WERI-Rb-1 (cell line): Measurements from ENCODE around the gene SPATA16.

ENCODE experiments used
- DNase-seq: peaks from one replicate; pipeline ENCODE4 v3.0.0-alpha.2; 2020
- H3K27ac ChIP-seq: fragments of 250-450 bp; sonication (Bioruptor Pico); 2 replicates; pipeline ENCODE4 v1.5.1; 2020; ENCODE audit warnings: mild to moderate bottlenecking, moderate library complexity
- H3K27me3 ChIP-seq: fragments of 250-450 bp; sonication (Bioruptor Pico); 2 replicates; pipeline ENCODE4 v1.5.1; 2021; ENCODE audit warnings: mild to moderate bottlenecking, low read depth, moderate library complexity; ENCODE audit not compliant: insufficient read depth, severe bottlenecking
- H3K36me3 ChIP-seq: fragments of 250-450 bp; sonication (Bioruptor Pico); 2 replicates; pipeline ENCODE4 v1.5.1; 2020; ENCODE audit warnings: mild to moderate bottlenecking, moderate library complexity
- H3K4me3 ChIP-seq: 2 replicates; pipeline ENCODE4 v1.5.1; 2011; ENCODE audit warnings: low read depth, mild to moderate bottlenecking, control low read depth, low read length
- H3K9me3 ChIP-seq: fragments of 250-450 bp; sonication (Bioruptor Pico); 2 replicates; pipeline ENCODE4 v1.5.1; 2021; ENCODE audit warnings: mild to moderate bottlenecking, moderate library complexity; ENCODE audit not compliant: severe bottlenecking
- TF ChIP-seq, protein P1 (sequence below): IDR thresholded peaks from 2 replicates; pipeline ENCODE4 v1.5.1; 2011; ENCODE audit warnings: low read depth, mild to moderate bottlenecking, control low read depth, inconsistent platforms, low read length

Gene SPATA16

DNA sequence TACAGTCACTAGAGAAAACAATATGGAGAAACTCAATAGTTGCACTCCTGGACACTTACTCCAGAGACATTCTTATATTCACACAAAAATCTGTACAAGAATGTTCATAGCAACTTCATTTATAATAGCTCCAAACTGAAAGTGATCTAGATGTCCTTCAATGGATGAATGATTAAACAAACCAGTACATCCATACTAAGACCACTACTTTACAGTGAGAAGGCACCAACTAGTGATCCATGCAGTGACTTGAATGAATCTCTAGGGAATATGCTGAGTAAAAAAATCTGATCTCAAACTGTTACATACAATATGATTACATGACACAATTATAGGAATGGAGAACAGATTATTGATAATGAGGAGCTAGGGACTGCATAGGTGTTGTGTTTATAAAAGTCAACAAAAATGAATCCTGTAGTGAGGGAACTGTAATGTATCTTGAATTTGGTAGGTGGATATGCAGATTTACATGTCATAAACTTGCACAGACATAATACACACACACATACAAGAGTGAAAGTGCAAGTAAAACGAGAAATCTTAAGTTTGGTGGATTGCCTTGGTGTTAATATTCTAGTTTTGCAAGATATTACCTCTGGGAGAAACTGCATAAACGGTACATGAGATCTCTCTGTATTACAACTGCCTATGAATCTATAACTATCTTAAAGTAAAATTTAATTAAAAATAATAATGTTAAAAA is 85.7 kb downstream of the SPATA16 start:
- Histone ChIP-seq H3K9me3 (no peaks in the 10 kb centered on the region), H3K27ac (no peak overlapping the region), H3K4me3 (no peak overlapping the region), H3K27me3 (no peaks in the 10 kb centered on the region), H3K36me3 (no peaks in the 10 kb centered on the region)
- DNase-seq, result no peak
- TF ChIP-seq, protein P1, sequence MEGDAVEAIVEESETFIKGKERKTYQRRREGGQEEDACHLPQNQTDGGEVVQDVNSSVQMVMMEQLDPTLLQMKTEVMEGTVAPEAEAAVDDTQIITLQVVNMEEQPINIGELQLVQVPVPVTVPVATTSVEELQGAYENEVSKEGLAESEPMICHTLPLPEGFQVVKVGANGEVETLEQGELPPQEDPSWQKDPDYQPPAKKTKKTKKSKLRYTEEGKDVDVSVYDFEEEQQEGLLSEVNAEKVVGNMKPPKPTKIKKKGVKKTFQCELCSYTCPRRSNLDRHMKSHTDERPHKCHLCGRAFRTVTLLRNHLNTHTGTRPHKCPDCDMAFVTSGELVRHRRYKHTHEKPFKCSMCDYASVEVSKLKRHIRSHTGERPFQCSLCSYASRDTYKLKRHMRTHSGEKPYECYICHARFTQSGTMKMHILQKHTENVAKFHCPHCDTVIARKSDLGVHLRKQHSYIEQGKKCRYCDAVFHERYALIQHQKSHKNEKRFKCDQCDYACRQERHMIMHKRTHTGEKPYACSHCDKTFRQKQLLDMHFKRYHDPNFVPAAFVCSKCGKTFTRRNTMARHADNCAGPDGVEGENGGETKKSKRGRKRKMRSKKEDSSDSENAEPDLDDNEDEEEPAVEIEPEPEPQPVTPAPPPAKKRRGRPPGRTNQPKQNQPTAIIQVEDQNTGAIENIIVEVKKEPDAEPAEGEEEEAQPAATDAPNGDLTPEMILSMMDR, result no peak

DNA sequence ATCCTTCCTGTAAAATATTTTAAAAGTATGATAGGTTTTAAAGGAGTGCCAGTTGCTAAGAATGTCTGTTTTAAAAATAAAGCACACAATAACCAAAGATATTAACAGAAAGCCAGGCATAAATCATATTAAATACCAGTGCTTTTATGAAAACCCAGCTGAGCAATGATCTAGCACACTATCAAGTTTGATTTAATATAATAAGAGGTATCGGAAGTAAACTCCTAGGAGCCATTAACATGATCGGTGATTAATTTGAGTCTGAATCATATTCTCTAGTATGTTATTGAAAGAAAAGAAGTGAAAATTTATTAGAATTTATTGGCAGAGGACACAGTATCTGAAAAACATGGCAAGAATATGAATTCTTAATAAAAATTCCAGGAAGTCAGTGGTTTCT is 91.7 kb downstream of the SPATA16 start:
- TF ChIP-seq, protein P1, result no peak
- no peak overlapping the region for H3K4me3 ChIP-seq
- no peaks in the 10 kb centered on the region for H3K27me3 ChIP-seq
- no peaks in the 10 kb centered on the region for H3K9me3 ChIP-seq
- no peak overlapping the region for H3K27ac ChIP-seq
- no peaks in the 10 kb centered on the region for H3K36me3 ChIP-seq
- DNase-seq, result no peak

DNA sequence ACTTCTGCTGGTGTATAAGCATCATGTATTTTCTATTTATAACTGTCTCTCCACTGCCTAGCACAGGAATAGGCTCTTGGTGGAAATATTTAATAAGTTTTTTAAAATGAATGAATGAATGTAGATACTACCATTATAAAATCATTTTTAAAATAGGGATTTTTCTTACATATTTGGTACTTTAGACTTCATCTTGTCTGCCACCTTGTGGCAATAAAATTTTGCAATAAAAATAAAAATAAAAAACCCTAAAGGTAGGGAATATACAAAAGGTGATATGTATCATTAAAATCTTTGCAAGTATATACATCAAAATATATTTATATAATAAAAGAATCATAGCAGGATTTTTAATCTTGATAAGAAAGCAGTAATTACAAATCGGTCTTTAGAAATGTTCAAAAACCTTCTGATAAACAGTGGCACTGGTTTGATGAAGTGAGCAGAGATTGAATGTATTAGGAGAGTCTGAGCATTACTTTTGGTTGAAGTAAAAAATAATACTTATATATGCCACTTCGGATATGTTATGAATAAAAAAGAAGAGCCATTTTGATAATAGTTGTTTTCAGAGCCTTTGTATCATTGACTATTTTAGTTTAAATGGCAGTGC is 95.2 kb downstream of the SPATA16 start:
- Histone ChIP-seq H3K9me3 (no peaks in the 10 kb centered on the region), H3K27ac (no peak overlapping the region), H3K36me3 (no peaks in the 10 kb centered on the region), H3K27me3 (no peaks in the 10 kb centered on the region), H3K4me3 (no peak overlapping the region)
- no peak for DNase-seq
- TF ChIP-seq, protein P1, result no peak

DNA sequence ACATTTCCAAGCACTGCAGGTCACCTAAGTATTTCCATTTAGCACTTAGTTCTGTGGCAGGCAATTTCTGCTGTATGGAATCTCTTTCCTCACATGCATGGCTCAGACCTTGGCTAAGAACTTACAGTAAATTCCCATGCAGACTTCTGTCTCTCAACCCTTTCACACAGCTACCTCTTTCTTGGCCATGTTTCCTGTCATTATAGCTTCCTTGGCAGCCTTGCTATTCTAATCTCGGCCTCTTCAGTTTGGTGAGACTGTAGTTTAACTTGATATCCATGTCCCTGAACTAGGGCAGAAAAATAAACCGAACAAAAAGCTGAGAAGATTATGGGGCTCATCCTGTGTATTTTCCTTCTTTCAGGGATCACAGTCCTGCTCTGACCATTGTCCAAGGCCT is 96.0 kb downstream of the SPATA16 start:
- no peaks in the 10 kb centered on the region for H3K27me3 ChIP-seq
- no peaks in the 10 kb centered on the region for H3K9me3 ChIP-seq
- no peak overlapping the region for H3K4me3 ChIP-seq
- H3K27ac ChIP-seq, result no peak overlapping the region
- no peak for DNase-seq
- TF ChIP-seq, protein P1, result no peak
- no peaks in the 10 kb centered on the region for H3K36me3 ChIP-seq

DNA sequence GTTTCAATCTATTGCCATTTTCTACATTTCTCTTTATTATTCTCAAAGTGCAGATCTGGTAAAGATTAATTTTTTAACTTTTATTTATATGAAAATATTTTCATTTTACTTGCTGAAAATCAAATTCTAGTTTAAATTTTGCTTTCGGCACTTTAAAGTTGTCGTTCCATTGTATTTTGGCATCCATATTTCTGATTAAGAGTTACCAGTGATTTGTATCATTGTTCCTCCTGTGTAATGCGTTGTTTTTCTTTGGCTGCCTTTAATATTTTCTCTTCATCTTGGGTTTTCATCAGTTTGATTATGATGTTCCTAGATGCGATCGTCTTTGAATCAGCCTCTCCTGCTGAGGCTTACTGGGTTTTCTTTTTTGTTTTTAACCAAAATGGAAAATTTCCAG is 97.3 kb downstream of the SPATA16 start:
- Histone ChIP-seq H3K36me3 (no peaks in the 10 kb centered on the region), H3K27ac (no peak overlapping the region), H3K4me3 (no peak overlapping the region), H3K9me3 (no peaks in the 10 kb centered on the region), H3K27me3 (no peaks in the 10 kb centered on the region)
- no peak for DNase-seq
- TF ChIP-seq, protein P1, result no peak
